Peyer's patch (tissue), 4 donors: ENCODE results near the gene NOL3.

Experiments used
- POLR2A ChIP-seq, 2 donors: fragments of 450-650 bp; IDR thresholded peaks; one replicate each; pipeline ENCODE4 v1.5.1; 2017; ENCODE audit warnings: antibody characterized with exemption in 2 of 2, mild to moderate bottlenecking in 2 of 2, moderate library complexity in 2 of 2
- TF ChIP-seq, protein P1 (sequence below), 6 experiments: fragments of 450-650 bp in 4 of 6; fragments of 200-600 bp in 2 of 6; sonication (generic) in 1 of 6; IDR thresholded peaks; one replicate each; pipeline ENCODE4 v1.5.1; 2017 to 2019; ENCODE audit warnings: antibody characterized with exemption in 6 of 6, mild to moderate bottlenecking in 3 of 6, moderate library complexity in 1 of 6

DNA sequence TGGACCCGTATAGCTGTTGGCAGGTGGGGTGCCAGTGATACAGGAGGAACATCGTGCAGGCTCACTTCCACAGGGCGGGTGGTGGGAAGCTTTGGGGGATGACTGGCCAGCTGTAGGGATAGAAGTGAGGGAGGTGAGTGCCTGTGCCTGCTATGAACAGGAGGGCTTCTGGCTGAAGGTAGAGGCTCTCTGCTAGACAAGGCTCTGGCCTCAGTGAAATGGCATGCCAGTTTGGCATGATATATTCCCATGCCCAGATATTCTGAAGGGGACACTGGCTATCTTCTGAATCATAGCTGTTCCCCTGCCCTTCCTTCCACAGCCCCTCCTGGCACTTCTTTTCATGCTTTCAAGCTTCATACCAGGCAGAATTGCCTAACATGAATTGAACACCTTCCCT lies 41.5 kb upstream of the NOL3 start:
- TF ChIP-seq, protein P1, sequence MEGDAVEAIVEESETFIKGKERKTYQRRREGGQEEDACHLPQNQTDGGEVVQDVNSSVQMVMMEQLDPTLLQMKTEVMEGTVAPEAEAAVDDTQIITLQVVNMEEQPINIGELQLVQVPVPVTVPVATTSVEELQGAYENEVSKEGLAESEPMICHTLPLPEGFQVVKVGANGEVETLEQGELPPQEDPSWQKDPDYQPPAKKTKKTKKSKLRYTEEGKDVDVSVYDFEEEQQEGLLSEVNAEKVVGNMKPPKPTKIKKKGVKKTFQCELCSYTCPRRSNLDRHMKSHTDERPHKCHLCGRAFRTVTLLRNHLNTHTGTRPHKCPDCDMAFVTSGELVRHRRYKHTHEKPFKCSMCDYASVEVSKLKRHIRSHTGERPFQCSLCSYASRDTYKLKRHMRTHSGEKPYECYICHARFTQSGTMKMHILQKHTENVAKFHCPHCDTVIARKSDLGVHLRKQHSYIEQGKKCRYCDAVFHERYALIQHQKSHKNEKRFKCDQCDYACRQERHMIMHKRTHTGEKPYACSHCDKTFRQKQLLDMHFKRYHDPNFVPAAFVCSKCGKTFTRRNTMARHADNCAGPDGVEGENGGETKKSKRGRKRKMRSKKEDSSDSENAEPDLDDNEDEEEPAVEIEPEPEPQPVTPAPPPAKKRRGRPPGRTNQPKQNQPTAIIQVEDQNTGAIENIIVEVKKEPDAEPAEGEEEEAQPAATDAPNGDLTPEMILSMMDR (IDR thresholded peaks at IDR 0.05): no peak
- no peak for TF ChIP-seq POLR2A (IDR thresholded peaks at IDR 0.05)
